Measurements from ENCODE around the gene TPSB2.
"Not testable (repeated sequence)": the region's sequence is repeated elsewhere in the genome, so short reads cannot be mapped to it uniquely, and the experiment has no call there.

The TPSB2 gene

GRCh38 chr16:1230084-1230470, at the start of gene TPSB2:
TPSB2 (minus strand) TSS chr16:1230184; CDS start chr16:1229951, 233 bp downstream.
- DNase-seq = not testable (repeated sequence)

- no peak for DNase-seq
Measured at GRCh38 chr16:1279081-1279944, 49.3 kb upstream of the TPSB2 start.

- DNase-seq = no peak
Measured at GRCh38 chr16:1278477-1278876, 48.5 kb upstream of the TPSB2 start.

- DNase-seq = no peak
Measured at GRCh38 chr16:1277617-1278282, 47.8 kb upstream of the TPSB2 start.

- no peak for DNase-seq
Measured at GRCh38 chr16:1277151-1277598, 47.2 kb upstream of the TPSB2 start.

GRCh38 chr16:1276580-1276878, 46.5 kb upstream of the TPSB2 start:
- DNase-seq = no peak

- no peak for DNase-seq
Measured at GRCh38 chr16:1275791-1276579, 46.0 kb upstream of the TPSB2 start.

GRCh38 chr16:1274767-1275166, 44.8 kb upstream of the TPSB2 start:
- no peak for DNase-seq

- no peak for DNase-seq
Measured at GRCh38 chr16:1273816-1274215, 43.8 kb upstream of the TPSB2 start.

- no peak for DNase-seq
Measured at GRCh38 chr16:1272453-1273198, 42.6 kb upstream of the TPSB2 start.

- DNase-seq = not testable (repeated sequence)
Measured at GRCh38 chr16:1271724-1272413, 41.9 kb upstream of the TPSB2 start.

- DNase-seq = no peak
Measured at GRCh38 chr16:1271380-1271723, 41.4 kb upstream of the TPSB2 start.

- not testable (repeated sequence) for DNase-seq
Measured at GRCh38 chr16:1269418-1269817, 39.4 kb upstream of the TPSB2 start.

- DNase-seq = no peak
Measured at GRCh38 chr16:1265826-1266225, 35.8 kb upstream of the TPSB2 start.

GRCh38 chr16:1265090-1265630, 35.2 kb upstream of the TPSB2 start:
- DNase-seq = no peak

GRCh38 chr16:1264345-1265089, 34.5 kb upstream of the TPSB2 start:
- no peak for DNase-seq

GRCh38 chr16:1263591-1264344, 33.8 kb upstream of the TPSB2 start:
- DNase-seq = no peak

- DNase-seq = no peak
Measured at GRCh38 chr16:1262846-1263221, 32.9 kb upstream of the TPSB2 start.

- no peak for DNase-seq
Measured at GRCh38 chr16:1262210-1262845, 32.3 kb upstream of the TPSB2 start.

Measured in MV-4-11 (cell line).